Adipose tissue (tissue), 3 donors: Measurements from ENCODE around the gene FBXL15. TPM values are rescaled to one million over a fixed set of nuclear protein-coding genes. Genes with fewer than 3 reads are reported as not detected.
"Not testable (repeated sequence)": the region's sequence is repeated elsewhere in the genome, so short reads cannot be mapped to it uniquely, and the experiment has no call there.

Experiments
- H3K27ac ChIP-seq: one replicate; pipeline ENCODE4 v1.5.1; 2013; ENCODE audit warnings: low read depth, low read length
- WGBS, 3 donors: extraction: QIAGEN DNeasy Blood & Tissue Kit; methylation state at CpG; one replicate each; pipeline ENCODE4 v1.1.7; 2013; 5-methylcytosine and 5-hydroxymethylcytosine counted together
- polyA plus RNA-seq, 3 donors: library from polyadenylated mRNA; stranded (reverse); fragments of 200-250 nt; gene quantifications; one replicate each; pipeline ENCODE4 v1.2.3, GENCODE V29; 2013
- donor health status: healthy with polysubstance abuse.
- donor health status: Bipolar disorder and iron deficiency.
- donor health status: healthy.

The FBXL15 gene
- polyA plus RNA-seq, 3 donors = 8.9 to 19.5 (median 18.3) TPM

- no peak overlapping the region for H3K27ac ChIP-seq
- WGBS, 3 donors = 67 to 76% (median 69%) methylated on average over 2 of the region's 2 CpGs
These were observed 24.2 kb downstream of the FBXL15 start for GRCh38 chr10:102444851-102445250.

- 5 to 9% (median 8%) methylated on average over 29 to 30 of the region's 30 CpGs for WGBS, 3 donors
These were observed 28.9 kb downstream of the FBXL15 start for GRCh38 chr10:102449321-102450123.

GRCh38 chr10:102450124-102450373 lies 29.4 kb downstream of the FBXL15 start:
- 0 to 1% (median 0%) methylated on average over 10 to 11 of the region's 11 CpGs for WGBS, 3 donors
- no peak overlapping the region for H3K27ac ChIP-seq

More at GRCh38 chr10:102449321-102450123, 28.9 kb downstream of the FBXL15 start:
- no peak overlapping the region for H3K27ac ChIP-seq

GRCh38 chr10:102450374-102451104 lies 29.9 kb downstream of the FBXL15 start:
- no peak overlapping the region for H3K27ac ChIP-seq
- 0 to 1% (median 0%) methylated on average over 54 to 104 of the region's 104 CpGs for WGBS, 3 donors

GRCh38 chr10:102451105-102451969 lies 30.7 kb downstream of the FBXL15 start, which contains the start of gene C10orf95:
TSS of gene C10orf95 (minus strand) at chr10:102451543. CDS start at chr10:102451093, 450 bp downstream.
- 14 to 32% (median 27%) methylated on average over 27 to 28 of the region's 28 CpGs for WGBS, 3 donors
- no peak within 1 kb of the TSS for H3K27ac ChIP-seq

- H3K27ac ChIP-seq = no peak overlapping the region
- 37 to 62% (median 39%) methylated on average over 3 of the region's 3 CpGs for WGBS, 3 donors
These were observed 32.2 kb downstream of the FBXL15 start for GRCh38 chr10:102452672-102453340.

- no peak overlapping the region for H3K27ac ChIP-seq
- WGBS, 3 donors = 74 to 85% (median 78%) methylated on average over 5 of the region's 5 CpGs
These were observed 32.9 kb downstream of the FBXL15 start for GRCh38 chr10:102453502-102453901.

GRCh38 chr10:102454662-102455487 lies 34.2 kb downstream of the FBXL15 start:
- WGBS, 3 donors = 67 to 78% (median 76%) methylated on average over 13 of the region's 13 CpGs

GRCh38 chr10:102455893-102456471 lies 35.3 kb downstream of the FBXL15 start:
- H3K27ac ChIP-seq = no peak overlapping the region
- WGBS, 3 donors = 56 to 80% (median 65%) methylated on average over 7 of the region's 7 CpGs

More at GRCh38 chr10:102454662-102455487, 34.2 kb downstream of the FBXL15 start:
- not testable (repeated sequence) for H3K27ac ChIP-seq

- WGBS, 3 donors = 82 to 89% (median 85%) methylated on average over 9 of the region's 9 CpGs
- H3K27ac ChIP-seq = no peak overlapping the region
These were observed 37.0 kb downstream of the FBXL15 start for GRCh38 chr10:102457591-102458150.

GRCh38 chr10:102458656-102459055 lies 38.0 kb downstream of the FBXL15 start:
- WGBS, 3 donors = 78 to 84% (median 81%) methylated on average over 4 of the region's 4 CpGs
- H3K27ac ChIP-seq = no peak overlapping the region

- no peak overlapping the region for H3K27ac ChIP-seq
- 19 to 24% (median 21%) methylated on average over 7 to 8 of the region's 8 CpGs for WGBS, 3 donors
These were observed 40.2 kb downstream of the FBXL15 start for GRCh38 chr10:102460836-102461186.

GRCh38 chr10:102461187-102462054 lies 40.8 kb downstream of the FBXL15 start:
- WGBS, 3 donors = 3 to 5% (median 4%) methylated on average over 47 to 54 of the region's 54 CpGs
- no peak overlapping the region for H3K27ac ChIP-seq

- WGBS, 3 donors = 60 to 85% (median 68%) methylated on average over 6 of the region's 6 CpGs
- H3K27ac ChIP-seq = no peak overlapping the region
These were observed 41.9 kb downstream of the FBXL15 start for GRCh38 chr10:102462512-102463054.

- H3K27ac ChIP-seq = no peak overlapping the region
- 87 to 90% (median 88%) methylated on average over 10 of the region's 10 CpGs for WGBS, 3 donors
These were observed 43.3 kb downstream of the FBXL15 start for GRCh38 chr10:102463983-102464382.

GRCh38 chr10:102465466-102465865 lies 44.8 kb downstream of the FBXL15 start:
- H3K27ac ChIP-seq = no peak overlapping the region
- 47 to 69% (median 68%) methylated on average over 3 of the region's 3 CpGs for WGBS, 3 donors
